22Rv1 (cell line): ENCODE measurements around the gene CNST.

Source experiments
- ZFX ChIP-seq: fragments of 450-650 bp; IDR thresholded peaks from 2 replicates; pipeline ENCODE4 v1.6.1; 2017; ENCODE audit warnings: antibody characterized with exemption, borderline replicate concordance
- TF ChIP-seq, protein P1 (sequence below): fragments of 450-650 bp; IDR thresholded peaks from 2 replicates; pipeline ENCODE4 v1.5.1; 2017; ENCODE audit warnings: mild to moderate bottlenecking

GRCh38 chr1:246537887-246538286 is 28.4 kb upstream of the CNST start:
- TF ChIP-seq, protein P1, sequence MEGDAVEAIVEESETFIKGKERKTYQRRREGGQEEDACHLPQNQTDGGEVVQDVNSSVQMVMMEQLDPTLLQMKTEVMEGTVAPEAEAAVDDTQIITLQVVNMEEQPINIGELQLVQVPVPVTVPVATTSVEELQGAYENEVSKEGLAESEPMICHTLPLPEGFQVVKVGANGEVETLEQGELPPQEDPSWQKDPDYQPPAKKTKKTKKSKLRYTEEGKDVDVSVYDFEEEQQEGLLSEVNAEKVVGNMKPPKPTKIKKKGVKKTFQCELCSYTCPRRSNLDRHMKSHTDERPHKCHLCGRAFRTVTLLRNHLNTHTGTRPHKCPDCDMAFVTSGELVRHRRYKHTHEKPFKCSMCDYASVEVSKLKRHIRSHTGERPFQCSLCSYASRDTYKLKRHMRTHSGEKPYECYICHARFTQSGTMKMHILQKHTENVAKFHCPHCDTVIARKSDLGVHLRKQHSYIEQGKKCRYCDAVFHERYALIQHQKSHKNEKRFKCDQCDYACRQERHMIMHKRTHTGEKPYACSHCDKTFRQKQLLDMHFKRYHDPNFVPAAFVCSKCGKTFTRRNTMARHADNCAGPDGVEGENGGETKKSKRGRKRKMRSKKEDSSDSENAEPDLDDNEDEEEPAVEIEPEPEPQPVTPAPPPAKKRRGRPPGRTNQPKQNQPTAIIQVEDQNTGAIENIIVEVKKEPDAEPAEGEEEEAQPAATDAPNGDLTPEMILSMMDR: no peak
- no peak for TF ChIP-seq ZFX
